CD4-positive, alpha-beta T cell treated with Interferon gamma for 1 hour (primary cell): ENCODE results near the gene SAMMSON.

ENCODE experiments used
- DNase-seq: peaks from one replicate; pipeline ENCODE4 v3.0.0-alpha.2; 2020

Gene SAMMSON

GRCh38 chr3:69999140-70000027 lies at the start of gene SAMMSON:
Gene SAMMSON (plus strand): TSS chr3:69999733.
- DNase-seq, result no peak

GRCh38 chr3:69951616-69952015 lies 47.9 kb upstream of the SAMMSON start:
- no peak for DNase-seq

GRCh38 chr3:69959581-69959980 lies 40.0 kb upstream of the SAMMSON start:
- no peak for DNase-seq

GRCh38 chr3:69961706-69962439 lies 37.7 kb upstream of the SAMMSON start:
- no peak for DNase-seq

- no peak for DNase-seq
Observed at GRCh38 chr3:69963643-69964042, 35.9 kb upstream of the SAMMSON start.

GRCh38 chr3:69967156-69967555 lies 32.4 kb upstream of the SAMMSON start:
- DNase-seq, result no peak

GRCh38 chr3:69970827-69971226 lies 28.7 kb upstream of the SAMMSON start:
- no peak for DNase-seq

GRCh38 chr3:69972672-69973071 lies 26.9 kb upstream of the SAMMSON start:
- no peak for DNase-seq

- no peak for DNase-seq
Observed at GRCh38 chr3:69976021-69976420, 23.5 kb upstream of the SAMMSON start.

GRCh38 chr3:69983546-69984265 lies 15.8 kb upstream of the SAMMSON start:
- no peak for DNase-seq

- no peak for DNase-seq
Observed at GRCh38 chr3:69985266-69985665, 14.3 kb upstream of the SAMMSON start.

GRCh38 chr3:69986419-69986818 lies 13.1 kb upstream of the SAMMSON start:
- DNase-seq, result no peak

GRCh38 chr3:69987833-69988232 lies 11.7 kb upstream of the SAMMSON start:
- no peak for DNase-seq

GRCh38 chr3:69993757-69994156 lies 5.8 kb upstream of the SAMMSON start:
- DNase-seq, result no peak

GRCh38 chr3:69994919-69995318 lies 4.6 kb upstream of the SAMMSON start:
- no peak for DNase-seq

GRCh38 chr3:69997631-69998307 lies 1.8 kb upstream of the SAMMSON start:
- DNase-seq, result no peak

GRCh38 chr3:69998759-69999139 lies 784 bp upstream of the SAMMSON start:
- DNase-seq, result no peak

GRCh38 chr3:70000028-70000410 lies 486 bp downstream of the SAMMSON start:
- no peak for DNase-seq

GRCh38 chr3:70000563-70001081 lies 1.1 kb downstream of the SAMMSON start:
- DNase-seq, result no peak

- DNase-seq, result no peak
Observed at GRCh38 chr3:70003119-70003518, 3.6 kb downstream of the SAMMSON start.

- DNase-seq, result no peak
Observed at GRCh38 chr3:70006089-70006488, 6.6 kb downstream of the SAMMSON start.

GRCh38 chr3:70010346-70010745 lies 10.8 kb downstream of the SAMMSON start:
- no peak for DNase-seq

GRCh38 chr3:70011582-70011981 lies 12.0 kb downstream of the SAMMSON start:
- DNase-seq, result no peak
